Activated CD4-positive, CD25-positive, alpha-beta regulatory T cell treated with anti-CD3 and anti-CD28 coated beads, Interleukin-2, amount 50 U/mL, for 16 hours (primary cell): Measurements from ENCODE around the gene ASCL1.

Experiments used
- DNase-seq: peaks from one replicate; pipeline ENCODE4 v3.0.0-alpha.2; 2020; ENCODE audit warnings: low read depth, low spot score

Gene ASCL1

GRCh38 chr12:102951841-102952240 is 5.6 kb upstream of the ASCL1 start:
- no peak for DNase-seq

GRCh38 chr12:102953221-102953620 is 4.3 kb upstream of the ASCL1 start:
- DNase-seq: no peak

- no peak for DNase-seq
These were observed 3.3 kb upstream of the ASCL1 start for GRCh38 chr12:102954134-102954533.

GRCh38 chr12:102955926-102956737 is 1.3 kb upstream of the ASCL1 start:
- DNase-seq: no peak

GRCh38 chr12:102956738-102957327 is 641 bp upstream of the ASCL1 start:
- no peak for DNase-seq

GRCh38 chr12:102958073-102958829 is 777 bp downstream of the ASCL1 start:
- no peak for DNase-seq

GRCh38 chr12:102958830-102959176 is 1.3 kb downstream of the ASCL1 start:
- DNase-seq: no peak

GRCh38 chr12:102959391-102959790 is 1.9 kb downstream of the ASCL1 start:
- no peak for DNase-seq

- no peak for DNase-seq
These were observed 3.4 kb downstream of the ASCL1 start for GRCh38 chr12:102960766-102961465.

- no peak for DNase-seq
These were observed 4.0 kb downstream of the ASCL1 start for GRCh38 chr12:102961466-102961855.

GRCh38 chr12:102962532-102962931 is 5.1 kb downstream of the ASCL1 start:
- DNase-seq: no peak

- DNase-seq: no peak
These were observed 5.5 kb downstream of the ASCL1 start for GRCh38 chr12:102962986-102963385.

GRCh38 chr12:102963796-102964195 is 6.3 kb downstream of the ASCL1 start:
- no peak for DNase-seq

GRCh38 chr12:102964872-102965271 is 7.4 kb downstream of the ASCL1 start:
- DNase-seq: no peak

- DNase-seq: no peak
These were observed 8.0 kb downstream of the ASCL1 start for GRCh38 chr12:102965281-102966155.

GRCh38 chr12:102966200-102966863 is 8.9 kb downstream of the ASCL1 start:
- DNase-seq: no peak

- DNase-seq: no peak
These were observed 13.3 kb downstream of the ASCL1 start for GRCh38 chr12:102970780-102971179.

- DNase-seq: no peak
These were observed 13.8 kb downstream of the ASCL1 start for GRCh38 chr12:102971227-102971626.

GRCh38 chr12:102973583-102973982 is 16.1 kb downstream of the ASCL1 start:
- no peak for DNase-seq

GRCh38 chr12:102976609-102977280 is 19.3 kb downstream of the ASCL1 start:
- DNase-seq: no peak
